GM19351 (cell line): ENCODE measurements around the gene YWHAB.

ENCODE experiments used
- ATAC-seq: cut with Tn5 transposase; IDR thresholded peaks from one replicate; pipeline ENCODE4 v1.9.1; 2021; ENCODE audit warnings: mild to moderate bottlenecking, moderate library complexity; ENCODE audit not compliant: unreplicated experiment

Gene YWHAB

GRCh38 chr20:44911264-44911921 lies 25.9 kb downstream of the YWHAB start:
- no peak for ATAC-seq

- ATAC-seq, result no peak
These were observed 26.7 kb downstream of the YWHAB start for GRCh38 chr20:44912189-44912588.

GRCh38 chr20:44914924-44915323 lies 29.4 kb downstream of the YWHAB start:
- ATAC-seq, result no peak

- ATAC-seq, result no peak
These were observed 31.1 kb downstream of the YWHAB start for GRCh38 chr20:44916586-44916985.

- no peak for ATAC-seq
These were observed 31.9 kb downstream of the YWHAB start for GRCh38 chr20:44917399-44917798.

- no peak for ATAC-seq
These were observed 32.8 kb downstream of the YWHAB start for GRCh38 chr20:44918342-44918741.

GRCh38 chr20:44918761-44919160 lies 33.3 kb downstream of the YWHAB start:
- no peak for ATAC-seq

- no peak for ATAC-seq
These were observed 35.9 kb downstream of the YWHAB start for GRCh38 chr20:44921447-44921846.

- ATAC-seq, result no peak
These were observed 39.0 kb downstream of the YWHAB start for GRCh38 chr20:44924541-44924940.

GRCh38 chr20:44928595-44928994 lies 43.1 kb downstream of the YWHAB start:
- ATAC-seq, result no peak

GRCh38 chr20:44930517-44931168 lies 45.1 kb downstream of the YWHAB start:
- no peak for ATAC-seq

GRCh38 chr20:44931911-44932310 lies 46.4 kb downstream of the YWHAB start:
- ATAC-seq, result no peak

- no peak for ATAC-seq
These were observed 47.4 kb downstream of the YWHAB start for GRCh38 chr20:44932916-44933315.

- no peak for ATAC-seq
These were observed 51.0 kb downstream of the YWHAB start for GRCh38 chr20:44936510-44936909.

- no peak for ATAC-seq
These were observed 53.1 kb downstream of the YWHAB start for GRCh38 chr20:44938637-44939036.

GRCh38 chr20:44941120-44941691 lies 55.7 kb downstream of the YWHAB start:
- ATAC-seq, result no peak

- ATAC-seq, result no peak
These were observed 56.9 kb downstream of the YWHAB start for GRCh38 chr20:44942264-44942973.

- ATAC-seq, result no peak
These were observed 58.3 kb downstream of the YWHAB start for GRCh38 chr20:44943828-44944227.

- no peak for ATAC-seq
These were observed 59.8 kb downstream of the YWHAB start for GRCh38 chr20:44945261-44945660.

GRCh38 chr20:44946271-44946852 lies 60.9 kb downstream of the YWHAB start:
- ATAC-seq, result no peak

GRCh38 chr20:44948107-44948506 lies 62.6 kb downstream of the YWHAB start:
- ATAC-seq, result no peak
